Germinal center (tissue), 1 donor: ENCODE measurements around the gene ZFYVE16.
"Not testable (repeated sequence)": the region's sequence is repeated elsewhere in the genome, so short reads cannot be mapped to it uniquely, and the experiment has no call there.

Experiments used
- DNase-seq: peaks from one replicate; pipeline ENCODE4 v3.0.0; 2012; ENCODE audit warnings: mixed read lengths, low spot score

Gene ZFYVE16

GRCh38 chr5:80487829-80488721, 80.2 kb downstream of the ZFYVE16 start, which contains the start of gene FAM151B:
Gene FAM151B (plus strand): TSS chr5:80488100. CDS start chr5:80488124, 24 bp downstream.
- peak; percentile 86 for DNase-seq

- no peak for DNase-seq
Observed at GRCh38 chr5:80491296-80491695, 83.4 kb downstream of the ZFYVE16 start.

- no peak for DNase-seq
Observed at GRCh38 chr5:80492741-80493140, 84.9 kb downstream of the ZFYVE16 start.

- not testable (repeated sequence) for DNase-seq
Observed at GRCh38 chr5:80493443-80493842, 85.6 kb downstream of the ZFYVE16 start.

- DNase-seq: no peak
Observed at GRCh38 chr5:80495891-80496290, 88.0 kb downstream of the ZFYVE16 start.

GRCh38 chr5:80502800-80503199, 94.9 kb downstream of the ZFYVE16 start:
- DNase-seq: no peak

GRCh38 chr5:80503641-80504040, 95.8 kb downstream of the ZFYVE16 start:
- peak; percentile 3 for DNase-seq

- no peak for DNase-seq
Observed at GRCh38 chr5:80504833-80505232, 97.0 kb downstream of the ZFYVE16 start.

GRCh38 chr5:80507663-80508062, 99.8 kb downstream of the ZFYVE16 start:
- no peak for DNase-seq

GRCh38 chr5:80508844-80509243, 101.0 kb downstream of the ZFYVE16 start:
- DNase-seq: no peak

- no peak for DNase-seq
Observed at GRCh38 chr5:80509362-80509761, 101.5 kb downstream of the ZFYVE16 start.

- DNase-seq: no peak
Observed at GRCh38 chr5:80516826-80517225, 109.0 kb downstream of the ZFYVE16 start.
